A549 (cell line): Measurements from ENCODE around the gene DUSP14. TPM values are rescaled to one million over a fixed set of nuclear protein-coding genes. Genes with fewer than 3 reads are reported as not detected.

Source experiments
- ATAC-seq, 2 experiments: fragments of 200-7000 bp in 1 of 2; fragments of >200 bp in 1 of 2; cut with Nextera tagmentation in 1 of 2; cut with Tn5 transposase in 1 of 2; 3 replicates each; pipeline versions ENCODE4 v1.8.0 to v1.9.1; 2018 to 2020; ENCODE audit warnings: mild to moderate bottlenecking in 1 of 2, moderate library complexity in 1 of 2
- CTCF ChIA-PET: fragments of 300-600 bp; sonication (Branson Sonifier 250); formaldehyde crosslinking; extraction: SDS; loops from one replicate; lab custom pipeline; 2021; ENCODE audit warnings: antibody characterized with exemption, inconsistent platforms; lab: Yijun Ruan, JAX
- POLR2A ChIA-PET: fragments of 350-600 bp; formaldehyde crosslinking; extraction: SDS; loops from one replicate; lab custom pipeline; 2021; ENCODE audit warnings: antibody characterized with exemption, inconsistent platforms; lab: Yijun Ruan, JAX
- DNase-seq, 2 experiments: peaks; one replicate each; pipeline versions ENCODE4 v3.0.0 to v3.0.0-alpha.2; 2011 to 2016; ENCODE audit warnings: low read depth in 1 of 2, low spot score in 1 of 2
- FAIRE-seq: peaks from 2 replicates; lab custom pipeline; 2011; peaks lifted over from hg19 to GRCh38; lab: Jason Lieb, UNC
- H3K27ac ChIP-seq, 2 experiments: fragments of >200 bp; sonication (Bioruptor Twin); formaldehyde crosslinking; 3 replicates each; pipeline ENCODE4 v1.5.1; 2016 to 2017
- H3K4me1 ChIP-seq: fragments of >200 bp; sonication (Bioruptor Twin); formaldehyde crosslinking; 3 replicates; pipeline ENCODE4 v1.6.1; 2016
- H3K4me2 ChIP-seq: fragments of >200 bp; sonication (Bioruptor Twin); formaldehyde crosslinking; 3 replicates; pipeline ENCODE4 v1.6.1; 2016
- H3K4me3 ChIP-seq: fragments of >200 bp; sonication (Bioruptor Twin); formaldehyde crosslinking; 3 replicates; pipeline ENCODE4 v1.5.1; 2016
- H3K9me3 ChIP-seq: fragments of >200 bp; sonication (Bioruptor Twin); formaldehyde crosslinking; 3 replicates; pipeline ENCODE4 v1.6.1; 2016
- ATOH8 ChIP-seq: fragments of 250-450 bp; sonication (Bioruptor Pico); IDR thresholded peaks from 2 replicates; pipeline ENCODE4 v1.5.0; 2020; ENCODE audit warnings: low read depth, mild to moderate bottlenecking, moderate library complexity
- EHF ChIP-seq: fragments of 250-450 bp; sonication (Bioruptor Pico); IDR thresholded peaks from 2 replicates; pipeline ENCODE4 v1.5.0; 2020; ENCODE audit warnings: mild to moderate bottlenecking
- KDM1A ChIP-seq: fragments of 200-600 bp; sonication (generic); IDR thresholded peaks from 2 replicates; pipeline ENCODE4 v1.6.1; 2016; ENCODE audit warnings: low read depth, mild to moderate bottlenecking
- NFE2L2 ChIP-seq: fragments of 150-350 bp; conservative IDR thresholded peaks from 2 replicates; pipeline ENCODE4 v1.6.1; 2014; ENCODE audit warnings: low read length
- PBX3 ChIP-seq: IDR thresholded peaks from 2 replicates; pipeline ENCODE4 v1.6.1; 2012
- RARB ChIP-seq: fragments of 250-450 bp; sonication (Bioruptor Pico); IDR thresholded peaks from 2 replicates; pipeline ENCODE4 v1.8.0; 2021; ENCODE audit warnings: mild to moderate bottlenecking, moderate library complexity
- SMC3 ChIP-seq: fragments of >200 bp; sonication (Bioruptor Twin); formaldehyde crosslinking; IDR thresholded peaks from 3 replicates; pipeline ENCODE4 v1.6.1; 2018; ENCODE audit warnings: inconsistent platforms
- TP53 ChIP-seq: fragments of 250-450 bp; sonication (Bioruptor Pico); IDR thresholded peaks from 2 replicates; pipeline ENCODE4 v1.5.0; 2021; ENCODE audit warnings: mild to moderate bottlenecking, moderate library complexity
- ZC3H11A ChIP-seq: fragments of 450-650 bp; IDR thresholded peaks from 2 replicates; pipeline ENCODE4 v1.6.1; 2014; ENCODE audit warnings: antibody characterized with exemption, mild to moderate bottlenecking
- ZSCAN20 ChIP-seq: fragments of 250-450 bp; sonication (Bioruptor Pico); IDR thresholded peaks from 2 replicates; pipeline ENCODE4 v1.8.0; 2022; ENCODE audit warnings: mild to moderate bottlenecking, moderate library complexity
- WGBS: methylation state at CpG from one replicate; pipeline ENCODE4 v1.1.6; 2017; ENCODE audit errors: missing lambda C conversion rate; 5-methylcytosine and 5-hydroxymethylcytosine counted together
- polyA plus RNA-seq, 4 experiments: library from polyadenylated mRNA; depleted of rRNA in 3 of 4; stranded (reverse); fragments of >200 nt; fragmentation: RNase III in 1 of 4; extraction: RNeasy Plus Mini Kit Qiagen cat#74134 plus additional on column Dnase treatment in 1 of 4; gene quantifications; 2 replicates in 3 of 4; 3 replicates in 1 of 4; pipeline ENCODE4 v1.2.3, GENCODE V29; 2011 to 2017
- TF ChIP-seq, protein P1 (sequence below): fragments of 250-450 bp; sonication (Bioruptor Pico); IDR thresholded peaks from 2 replicates; pipeline ENCODE4 v1.5.0; 2021; ENCODE audit warnings: mild to moderate bottlenecking, moderate library complexity, borderline replicate concordance
- TF ChIP-seq, protein P2 (sequence below): fragments of >200 bp; sonication (Bioruptor Twin); formaldehyde crosslinking; IDR thresholded peaks from 3 replicates; pipeline ENCODE4 v1.6.1; 2016

Gene DUSP14
- polyA plus RNA-seq, 2 of the 4 experiments (the other 2 are of a cell fraction): 32.7 to 35.5 TPM

DNA sequence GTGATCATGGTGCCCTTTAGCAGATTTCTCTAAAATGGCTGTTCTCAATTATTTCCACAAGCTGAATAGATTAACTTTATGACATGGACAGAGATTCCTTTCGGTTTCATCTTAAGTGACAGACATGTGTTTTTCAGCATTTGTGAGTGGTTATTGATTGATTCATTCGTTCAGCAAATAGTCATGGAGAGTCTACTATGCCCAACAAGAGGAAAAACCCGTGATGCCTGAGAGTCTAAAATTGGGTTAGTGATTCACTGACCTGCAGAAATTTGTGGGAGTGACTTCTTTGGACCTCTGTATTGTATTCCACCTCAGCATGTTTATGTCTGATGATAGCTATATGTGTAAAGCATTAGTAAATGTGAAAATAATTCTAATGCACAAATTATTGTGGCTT lies 28.0 kb upstream of the DUSP14 start (continued):
- TF ChIP-seq, protein P1, sequence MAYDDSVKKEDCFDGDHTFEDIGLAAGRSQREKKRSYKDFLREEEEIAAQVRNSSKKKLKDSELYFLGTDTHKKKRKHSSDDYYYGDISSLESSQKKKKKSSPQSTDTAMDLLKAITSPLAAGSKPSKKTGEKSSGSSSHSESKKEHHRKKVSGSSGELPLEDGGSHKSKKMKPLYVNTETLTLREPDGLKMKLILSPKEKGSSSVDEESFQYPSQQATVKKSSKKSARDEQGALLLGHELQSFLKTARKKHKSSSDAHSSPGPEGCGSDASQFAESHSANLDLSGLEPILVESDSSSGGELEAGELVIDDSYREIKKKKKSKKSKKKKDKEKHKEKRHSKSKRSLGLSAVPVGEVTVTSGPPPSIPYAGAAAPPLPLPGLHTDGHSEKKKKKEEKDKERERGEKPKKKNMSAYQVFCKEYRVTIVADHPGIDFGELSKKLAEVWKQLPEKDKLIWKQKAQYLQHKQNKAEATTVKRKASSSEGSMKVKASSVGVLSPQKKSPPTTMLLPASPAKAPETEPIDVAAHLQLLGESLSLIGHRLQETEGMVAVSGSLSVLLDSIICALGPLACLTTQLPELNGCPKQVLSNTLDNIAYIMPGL (CRISPR knock-in tag): no peak

- no peak for ATAC-seq
- no peak for FAIRE-seq
- Histone ChIP-seq H3K4me2 (no peak overlapping the region), H3K9me3 (no peaks in the 10 kb centered on the region), H3K4me1 (peaks cover 6% of the 10 kb centered on the region; the same call in 2 of the 3 replicates), H3K27ac (no peak overlapping the region), H3K4me3 (no peak overlapping the region)
- TF ChIP-seq RARB (CRISPR knock-in tag): no peak
- ChIA-PET POLR2A (no interaction called here), CTCF (interaction anchor here (0.8 to 1.0 kb wide), 2 partner anchors 63 to 173 kb away, joined by 3 read pairs; no protein-coding TSS in a partner anchor)
- WGBS: 91% methylated on average over 5 of the region's 5 CpGs
- DNase-seq: no peak
Measured at GRCh38 chr17:37462492-37462891, 27.2 kb upstream of the DUSP14 start.

GRCh38 chr17:37463039-37463438 lies 26.7 kb upstream of the DUSP14 start:
- ATAC-seq (no peak), FAIRE-seq (no peak), DNase-seq (no peak)
- no peak overlapping the region for H3K4me3 ChIP-seq
- H3K9me3 ChIP-seq: no peaks in the 10 kb centered on the region
- 86% methylated on average over 3 of the region's 3 CpGs for WGBS
- CTCF ChIA-PET: interaction anchor here (1.0 to 1.3 kb wide), 3 partner anchors 19 to 172 kb away, joined by 3 to 4 read pairs (median 4); no protein-coding TSS in a partner anchor
- no peak overlapping the region for H3K27ac ChIP-seq
- POLR2A ChIA-PET: interaction anchor here (1.2 kb wide), 1 partner anchor 25 kb away, joined by 3 read pairs; no protein-coding TSS in a partner anchor
- peaks cover 6% of the 10 kb centered on the region; the same call in 2 of the 3 replicates for H3K4me1 ChIP-seq
- H3K4me2 ChIP-seq: no peak overlapping the region
- TF ChIP-seq PBX3 (no peak), ZSCAN20 (no peak), ATOH8 (CRISPR knock-in tag) (no peak)
- TF ChIP-seq, protein P1 (CRISPR knock-in tag): no peak
- TF ChIP-seq, protein P2, sequence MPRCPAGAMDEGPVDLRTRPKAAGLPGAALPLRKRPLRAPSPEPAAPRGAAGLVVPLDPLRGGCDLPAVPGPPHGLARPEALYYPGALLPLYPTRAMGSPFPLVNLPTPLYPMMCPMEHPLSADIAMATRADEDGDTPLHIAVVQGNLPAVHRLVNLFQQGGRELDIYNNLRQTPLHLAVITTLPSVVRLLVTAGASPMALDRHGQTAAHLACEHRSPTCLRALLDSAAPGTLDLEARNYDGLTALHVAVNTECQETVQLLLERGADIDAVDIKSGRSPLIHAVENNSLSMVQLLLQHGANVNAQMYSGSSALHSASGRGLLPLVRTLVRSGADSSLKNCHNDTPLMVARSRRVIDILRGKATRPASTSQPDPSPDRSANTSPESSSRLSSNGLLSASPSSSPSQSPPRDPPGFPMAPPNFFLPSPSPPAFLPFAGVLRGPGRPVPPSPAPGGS: no peak

GRCh38 chr17:37465069-37465616 lies 24.5 kb upstream of the DUSP14 start:
- FAIRE-seq (no peak), DNase-seq (no peak), ATAC-seq (no peak)
- Histone ChIP-seq H3K4me2 (no peak overlapping the region), H3K4me3 (no peak overlapping the region), H3K27ac (no peak overlapping the region), H3K4me1 (no peaks in the 10 kb centered on the region), H3K9me3 (no peaks in the 10 kb centered on the region)
- CTCF ChIA-PET: interaction anchor here (1.3 to 2.0 kb wide), 2 partner anchors 17 to 37 kb away, joined by 3 to 7 read pairs; no protein-coding TSS in a partner anchor
- TF ChIP-seq NFE2L2: no peak
- no peak for TF ChIP-seq EHF
- TF ChIP-seq KDM1A: no peak
- TF ChIP-seq ZC3H11A: no peak
- TF ChIP-seq SMC3: no peak
- TF ChIP-seq TP53: no peak
- POLR2A ChIA-PET: no interaction called here
- WGBS: 97% methylated on average over 7 of the region's 7 CpGs
